ENCODE data around the gene CDC7. TPM values are rescaled to one million over a fixed set of nuclear protein-coding genes. Genes with fewer than 3 reads are reported as not detected.

CDC7 gene
- total RNA-seq, 4 donors from 2014 or later = 0.71 to 2.8 (median 1.1) TPM

DNA sequence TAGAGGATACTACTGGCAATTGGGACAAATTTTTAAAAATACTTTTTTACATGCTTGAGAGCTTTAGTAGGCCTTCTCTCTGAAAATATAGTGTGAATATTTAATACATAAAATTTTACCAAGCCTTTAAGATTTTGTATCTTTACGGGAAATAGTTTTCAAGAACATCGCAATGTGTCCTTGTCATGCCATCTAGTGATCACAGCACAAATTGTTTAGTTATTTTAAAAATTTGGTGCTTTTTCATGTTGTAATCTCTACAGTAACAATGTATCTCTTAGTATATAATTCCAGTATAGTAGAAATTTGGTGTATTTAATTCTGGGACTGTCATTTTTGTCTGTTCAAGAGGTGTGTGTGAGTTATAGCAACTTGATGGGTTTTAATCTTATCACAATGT is 6.7 kb downstream of the CDC7 start:
- Histone ChIP-seq H3K36me3 (no peaks in the 10 kb centered on the region), H3K4me3 (no peak overlapping the region), H3K4me1 (peaks cover 0 to 6% (median under 1%) of the 10 kb centered on the region in 4 donors), H3K27me3 (no peaks in the 10 kb centered on the region), H3K9me3 (no peaks in the 10 kb centered on the region), H3K27ac (replicated peaks in 1 of 4) (no peak overlapping the region)
- no peak for DNase-seq (ENCODE audit: extremely low spot score)
- TF ChIP-seq, protein P1, sequence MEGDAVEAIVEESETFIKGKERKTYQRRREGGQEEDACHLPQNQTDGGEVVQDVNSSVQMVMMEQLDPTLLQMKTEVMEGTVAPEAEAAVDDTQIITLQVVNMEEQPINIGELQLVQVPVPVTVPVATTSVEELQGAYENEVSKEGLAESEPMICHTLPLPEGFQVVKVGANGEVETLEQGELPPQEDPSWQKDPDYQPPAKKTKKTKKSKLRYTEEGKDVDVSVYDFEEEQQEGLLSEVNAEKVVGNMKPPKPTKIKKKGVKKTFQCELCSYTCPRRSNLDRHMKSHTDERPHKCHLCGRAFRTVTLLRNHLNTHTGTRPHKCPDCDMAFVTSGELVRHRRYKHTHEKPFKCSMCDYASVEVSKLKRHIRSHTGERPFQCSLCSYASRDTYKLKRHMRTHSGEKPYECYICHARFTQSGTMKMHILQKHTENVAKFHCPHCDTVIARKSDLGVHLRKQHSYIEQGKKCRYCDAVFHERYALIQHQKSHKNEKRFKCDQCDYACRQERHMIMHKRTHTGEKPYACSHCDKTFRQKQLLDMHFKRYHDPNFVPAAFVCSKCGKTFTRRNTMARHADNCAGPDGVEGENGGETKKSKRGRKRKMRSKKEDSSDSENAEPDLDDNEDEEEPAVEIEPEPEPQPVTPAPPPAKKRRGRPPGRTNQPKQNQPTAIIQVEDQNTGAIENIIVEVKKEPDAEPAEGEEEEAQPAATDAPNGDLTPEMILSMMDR (IDR thresholded peaks at IDR 0.05) = no peak
- intact Hi-C loops (cut with DNase I) = loop anchor here (10.0 kb wide), 1 partner anchor 787 kb away; the partner anchor contains the start of genes GLMN and RPAP2
- WGBS = 100% methylated on average over 2 of the region's 2 CpGs

DNA sequence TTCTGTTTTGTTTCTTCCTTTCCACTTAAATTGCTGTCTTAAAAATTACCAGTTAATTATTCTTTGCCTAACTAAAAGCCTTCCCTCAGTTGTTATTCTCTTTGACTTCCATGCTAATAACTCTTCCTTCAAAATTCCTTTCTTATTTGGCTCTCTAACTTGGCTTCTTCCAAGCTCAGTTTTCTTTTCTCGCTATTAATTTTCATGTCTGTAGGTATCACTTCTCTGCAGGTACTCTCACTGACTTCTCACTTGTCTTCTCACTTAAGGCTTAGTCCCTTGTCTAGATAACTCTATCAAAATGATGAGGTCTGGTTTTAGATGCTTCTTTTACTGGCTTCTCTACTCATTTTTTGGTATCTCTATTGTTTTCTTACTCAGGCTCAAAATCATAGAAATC is 10.1 kb downstream of the CDC7 start:
- TF ChIP-seq EP300 (IDR thresholded peaks at IDR 0.05) (no peak), POLR2AphosphoS5 (IDR thresholded peaks at IDR 0.05) (no peak), POLR2A (IDR thresholded peaks at IDR 0.05; ENCODE audit: low read depth) (no peak)
- TF ChIP-seq, protein P1 (IDR thresholded peaks at IDR 0.05) = no peak
- Histone ChIP-seq H3K36me3 (no peaks in the 10 kb centered on the region), H3K27ac (replicated peaks in 1 of 4) (no peak overlapping the region), H3K4me3 (no peak overlapping the region), H3K9me3 (no peaks in the 10 kb centered on the region), H3K4me1 (peaks cover 0 to 26% (median 22%) of the 10 kb centered on the region in 4 donors), H3K27me3 (no peaks in the 10 kb centered on the region)
- intact Hi-C loops (cut with DNase I) = loop anchor here (2.0 to 10.0 kb wide), 2 partner anchors 184 to 414 kb away; no protein-coding TSS in a partner anchor
- DNase-seq (ENCODE audit: extremely low spot score) = no peak
- 91% methylated on average over 1 of the region's 1 CpG for WGBS

DNA sequence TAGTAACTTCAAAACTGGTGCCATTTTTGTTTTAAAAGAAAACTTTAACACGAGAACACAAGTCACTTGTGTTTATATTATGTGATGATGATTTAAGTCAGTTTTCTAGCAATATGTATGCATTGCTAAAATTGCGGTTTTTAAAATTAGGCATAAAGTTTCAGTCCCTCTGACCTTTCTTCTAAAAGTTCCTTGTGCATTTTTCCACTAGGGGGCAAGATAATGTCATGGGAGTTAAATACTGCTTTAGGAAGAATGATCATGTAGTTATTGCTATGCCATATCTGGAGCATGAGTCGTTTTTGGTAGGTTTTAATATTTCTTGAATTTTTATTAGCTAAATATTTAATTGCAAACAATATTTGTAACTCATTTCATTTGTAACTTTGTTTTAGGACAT is 10.7 kb downstream of the CDC7 start:
- H3K9me3 ChIP-seq = no peaks in the 10 kb centered on the region
- H3K4me1 ChIP-seq = peaks cover 0 to 26% (median 22%) of the 10 kb centered on the region in 4 donors
- H3K27ac ChIP-seq (replicated peaks in 1 of 4) = no peak overlapping the region
- 26% methylated on average over 3 of the region's 3 CpGs for WGBS
- no peaks in the 10 kb centered on the region for H3K27me3 ChIP-seq
- TF ChIP-seq, protein P1 (IDR thresholded peaks at IDR 0.05) = peak; percentile 70 to 76 (median 71)
- TF ChIP-seq POLR2A (IDR thresholded peaks at IDR 0.05; ENCODE audit: low read depth) = no peak
- intact Hi-C loops (cut with DNase I) = loop anchor here (2.0 to 10.0 kb wide), 2 partner anchors 183 to 413 kb away; no protein-coding TSS in a partner anchor
- no peak for DNase-seq (ENCODE audit: extremely low spot score)
- no peak overlapping the region for H3K4me3 ChIP-seq
- H3K36me3 ChIP-seq = no peaks in the 10 kb centered on the region

DNA sequence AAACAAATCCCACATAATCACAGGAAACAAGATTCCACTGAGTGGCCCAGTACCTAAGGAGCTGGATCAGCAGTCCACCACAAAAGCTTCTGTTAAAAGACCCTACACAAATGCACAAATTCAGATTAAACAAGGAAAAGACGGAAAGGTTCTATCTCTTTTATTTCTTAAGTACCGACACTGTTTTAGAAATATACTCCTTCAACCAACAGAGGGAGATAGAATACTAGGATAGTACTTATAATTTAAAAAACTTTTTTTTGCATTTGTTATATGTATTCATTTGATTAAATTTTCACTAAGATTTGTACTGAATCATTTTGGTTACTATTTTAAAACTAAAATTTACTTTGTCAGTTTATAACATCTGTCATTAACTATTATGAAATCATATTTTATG is 12.5 kb downstream of the CDC7 start:
- DNase-seq (ENCODE audit: extremely low spot score) = no peak
- intact Hi-C loops (cut with DNase I) = loop anchor here (10.0 kb wide), 1 partner anchor 182 kb away; no protein-coding TSS in a partner anchor
- peaks cover 0 to 26% (median 22%) of the 10 kb centered on the region in 4 donors for H3K4me1 ChIP-seq
- no peaks in the 10 kb centered on the region for H3K27me3 ChIP-seq
- peak overlapping the region in 3 of 4 donors; percentile 35 to 52 (median 47) for H3K27ac ChIP-seq (replicated peaks in 1 of 4)
- no peak overlapping the region for H3K4me3 ChIP-seq
- WGBS = 12% methylated on average over 2 of the region's 2 CpGs
- TF ChIP-seq, protein P1 (IDR thresholded peaks at IDR 0.05) = peak; percentile 46 to 62 (median 61)
- TF ChIP-seq POLR2AphosphoS5 (IDR thresholded peaks at IDR 0.05) = no peak
- no peaks in the 10 kb centered on the region for H3K36me3 ChIP-seq
- no peaks in the 10 kb centered on the region for H3K9me3 ChIP-seq

- Histone ChIP-seq H3K27ac (replicated peaks in 1 of 4) (peak overlapping the region; percentile 28 to 52 (median 41)), H3K36me3 (no peaks in the 10 kb centered on the region), H3K4me3 (no peak overlapping the region), H3K9me3 (no peaks in the 10 kb centered on the region), H3K27me3 (no peaks in the 10 kb centered on the region), H3K4me1 (peaks cover 0 to 26% (median 22%) of the 10 kb centered on the region in 4 donors)
- WGBS = 100% methylated on average over 1 of the region's 1 CpG
- intact Hi-C loops (cut with DNase I) = loop anchor here (10.0 kb wide), 1 partner anchor 181 kb away; no protein-coding TSS in a partner anchor
- TF ChIP-seq POLR2AphosphoS5 (IDR thresholded peaks at IDR 0.05) (no peak), POLR2A (IDR thresholded peaks at IDR 0.05; ENCODE audit: low read depth) (no peak), EP300 (IDR thresholded peaks at IDR 0.05) (no peak)
- TF ChIP-seq, protein P1 (IDR thresholded peaks at IDR 0.05) = no peak
- DNase-seq (ENCODE audit: extremely low spot score) = no peak
These were observed 13.1 kb downstream of the CDC7 start for GRCh38 chr1:91513706-91514105.

All from esophagus muscularis mucosa (tissue), 4 donors.